ENCODE results near the gene KRTAP10-12.

KRTAP10-12 gene

DNA sequence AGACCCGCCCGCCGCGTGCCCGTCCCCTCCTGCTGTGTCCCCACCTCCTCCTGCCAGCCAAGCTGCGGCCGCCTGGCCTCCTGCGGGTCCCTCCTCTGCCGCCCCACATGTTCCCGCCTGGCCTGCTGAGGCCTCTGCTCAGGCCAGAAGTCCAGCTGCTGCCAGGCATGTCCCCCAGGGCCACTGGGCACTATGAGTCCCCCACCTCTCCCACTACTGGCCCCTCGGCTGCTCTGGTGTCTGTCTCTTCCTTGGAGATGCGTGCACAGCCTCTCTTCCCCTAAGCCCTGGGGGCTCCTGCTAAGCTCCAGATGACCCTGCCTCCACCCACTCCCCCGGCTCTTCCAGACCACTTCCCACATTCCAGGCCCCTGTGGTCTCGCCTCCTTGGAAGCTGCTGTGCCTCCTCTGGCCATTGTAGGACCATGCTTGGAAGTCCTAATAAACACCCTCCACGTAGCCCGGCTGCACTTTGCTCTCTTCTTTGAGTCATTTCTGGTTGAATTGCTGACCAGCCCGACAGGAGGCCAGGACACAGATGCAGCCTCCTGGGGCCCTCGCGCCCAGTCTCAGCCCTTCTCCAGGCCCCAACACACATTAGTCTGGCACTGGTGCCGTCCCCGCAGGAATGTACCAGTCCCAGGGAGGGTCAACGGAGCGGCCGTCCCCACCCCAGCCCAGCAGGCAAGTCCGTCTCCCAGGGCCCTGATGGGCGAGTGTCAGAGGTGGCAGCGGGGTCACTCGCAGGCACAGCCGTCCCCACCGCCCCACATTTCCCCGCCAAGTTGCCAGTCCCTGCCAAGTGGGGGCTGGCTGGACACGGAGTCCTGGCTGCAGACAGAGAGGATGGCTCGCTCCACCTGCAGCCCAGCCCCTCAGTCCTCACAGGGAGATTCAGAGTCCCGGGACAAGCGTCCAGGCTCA lies 1.1 kb downstream of the KRTAP10-12 start:
- no peak for DNase-seq (ENCODE audit: low read depth in 2 of 2)

GRCh38 chr21:44699502-44700001 lies 2.6 kb downstream of the KRTAP10-12 start:
- no peak for DNase-seq (ENCODE audit: low read depth in 2 of 2)

DNA sequence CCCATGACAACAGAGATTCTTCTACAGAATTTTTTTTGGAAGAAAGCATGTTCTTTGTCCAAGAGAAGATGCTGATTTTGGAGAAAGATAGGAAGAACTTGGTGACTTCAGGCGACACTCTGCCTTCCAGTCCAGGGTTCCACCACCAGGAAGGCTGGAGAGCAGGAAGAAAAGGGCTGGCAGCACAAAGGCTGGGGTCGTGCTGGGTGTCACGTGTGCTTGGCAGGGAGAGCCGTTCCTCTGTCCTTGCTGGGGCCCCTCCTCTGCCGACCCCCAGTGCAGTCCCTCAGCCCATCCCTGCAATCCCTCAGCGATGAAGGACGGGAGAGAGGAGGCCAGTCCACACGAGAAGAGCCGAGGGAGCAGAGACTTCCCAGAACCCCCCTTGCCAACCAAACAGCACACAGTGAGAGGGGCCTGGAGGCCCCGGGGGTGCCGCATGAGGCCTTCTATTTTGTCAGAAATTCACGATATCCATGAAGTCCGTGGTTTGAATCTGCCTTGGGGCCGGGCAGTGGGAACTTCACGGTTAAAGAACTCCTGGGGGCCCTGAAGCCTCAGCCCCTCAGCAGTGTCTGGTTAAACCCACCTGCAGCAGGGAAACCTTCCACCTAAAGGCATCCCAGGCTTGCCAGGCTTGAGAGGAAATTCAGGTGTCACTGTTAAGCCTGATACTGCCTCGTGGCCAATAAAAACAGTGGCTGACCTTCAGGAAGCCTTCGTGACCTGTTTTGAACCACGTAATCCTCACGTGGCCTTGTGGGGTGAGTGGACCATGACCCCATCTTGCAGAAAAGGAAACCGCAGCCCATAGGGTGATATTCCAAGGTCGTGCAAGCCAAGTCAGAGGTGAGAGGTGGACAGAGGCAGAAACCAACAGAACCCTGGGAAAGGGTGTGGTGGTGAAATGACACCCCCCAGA lies 3.4 kb downstream of the KRTAP10-12 start:
- no peak for DNase-seq (ENCODE audit: low read depth in 2 of 2)

- DNase-seq (ENCODE audit: low read depth in 2 of 2), result no peak
These were observed 4.0 kb downstream of the KRTAP10-12 start for GRCh38 chr21:44701023-44701400.

DNA sequence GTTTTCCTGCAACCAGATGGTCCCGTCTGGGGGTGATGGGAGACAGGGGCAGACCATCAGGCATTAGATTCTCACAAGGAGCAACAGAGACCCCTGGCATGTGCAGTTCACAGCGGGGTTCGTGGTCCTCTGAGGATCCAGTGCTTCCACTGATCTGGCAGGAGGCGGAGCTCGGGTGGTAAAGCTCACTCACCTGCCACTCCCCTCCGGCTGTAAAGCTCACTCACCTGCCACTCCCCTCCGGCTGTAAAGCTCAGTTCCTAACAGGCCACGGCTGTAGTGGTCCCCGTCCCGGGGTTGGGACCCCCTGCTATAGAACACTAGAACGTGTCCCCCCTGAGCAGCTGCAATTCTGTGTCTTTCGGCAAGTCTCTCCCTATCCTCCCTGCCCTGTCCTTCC lies 4.6 kb downstream of the KRTAP10-12 start:
- DNase-seq (ENCODE audit: low read depth in 2 of 2), result no peak

- DNase-seq (ENCODE audit: low read depth in 2 of 2), result no peak
These were observed 5.4 kb downstream of the KRTAP10-12 start for GRCh38 chr21:44702111-44702972.

DNA sequence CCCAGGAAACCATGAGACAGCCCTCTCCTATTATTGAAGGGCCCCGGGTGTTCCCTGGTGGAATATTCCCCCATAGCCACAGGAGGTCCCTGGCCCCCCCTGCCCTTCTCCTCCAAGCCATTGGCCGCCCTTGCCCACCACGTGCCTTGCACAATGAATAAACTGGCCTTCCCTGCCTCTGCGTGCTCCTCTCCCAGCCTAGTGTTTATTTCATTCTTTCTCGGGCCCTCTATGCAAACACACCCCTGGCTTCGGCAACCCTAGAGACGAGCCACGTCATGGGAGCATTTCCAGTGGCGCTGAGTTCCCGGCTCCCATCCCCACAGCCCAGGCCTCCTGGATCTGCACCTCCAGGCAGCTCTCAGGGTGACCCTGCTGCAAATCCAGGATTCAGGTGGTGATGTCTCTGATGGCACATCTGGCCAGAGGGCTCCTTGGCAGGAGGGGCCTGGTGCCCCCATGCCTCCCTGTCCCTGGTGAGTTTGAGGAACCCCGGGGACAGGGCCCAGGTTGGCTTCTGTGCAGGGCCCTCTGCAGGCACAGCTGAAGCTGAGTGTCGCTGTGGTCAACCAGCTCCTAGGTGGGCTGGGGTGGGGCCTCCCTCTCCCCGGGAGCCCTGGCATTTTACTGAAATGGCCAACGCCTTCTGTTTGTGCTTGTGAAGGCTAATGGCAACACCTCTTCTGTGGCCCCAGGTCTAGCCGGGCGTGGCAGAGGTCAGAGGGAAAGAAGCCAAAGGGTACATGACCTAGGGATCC lies 6.2 kb downstream of the KRTAP10-12 start:
- DNase-seq (ENCODE audit: low read depth in 2 of 2), result no peak

DNA sequence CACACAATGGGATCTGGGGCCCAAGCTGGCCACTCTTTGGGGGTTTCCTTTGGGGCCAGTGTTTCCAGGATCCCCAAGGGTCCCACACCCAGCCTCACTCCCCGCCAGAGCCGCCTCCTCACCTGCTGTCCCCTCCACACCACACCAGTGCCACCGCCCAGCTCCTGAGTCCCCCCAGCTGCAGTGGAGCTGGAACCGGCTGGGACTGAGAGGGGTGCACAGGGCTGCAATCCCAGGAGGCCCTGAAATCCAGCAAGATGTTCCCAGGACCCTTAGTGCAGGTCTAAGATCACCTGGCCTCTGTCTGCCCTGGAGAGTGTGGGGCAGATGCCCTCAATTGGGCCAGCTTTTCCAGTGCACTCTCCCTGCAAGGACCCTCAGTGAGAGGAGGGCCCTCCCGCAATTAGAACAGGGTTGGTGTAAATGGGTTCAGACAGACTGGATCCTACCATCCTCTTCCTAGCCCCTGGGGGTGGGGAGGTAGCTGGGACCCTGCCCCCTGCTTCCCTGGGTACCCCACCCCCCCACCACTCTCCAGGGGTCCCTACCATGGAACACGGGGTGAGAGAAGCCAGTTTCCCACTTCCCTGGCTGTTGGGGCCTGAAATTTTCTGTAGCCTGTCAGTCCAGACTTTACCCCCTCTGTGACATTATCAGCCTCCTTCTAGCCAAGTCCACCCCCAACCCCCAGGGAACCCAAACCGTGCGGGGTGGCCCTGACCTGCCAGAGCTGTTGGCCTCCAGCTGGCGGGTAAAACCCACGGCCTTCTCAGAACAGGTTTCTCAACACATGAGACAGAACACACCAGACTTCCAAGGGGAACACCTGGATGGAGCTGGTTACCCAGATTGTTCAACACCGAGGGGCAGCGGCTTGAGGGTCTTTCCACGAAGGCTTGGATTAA lies 7.0 kb downstream of the KRTAP10-12 start:
- no peak for DNase-seq (ENCODE audit: low read depth in 2 of 2)

DNA sequence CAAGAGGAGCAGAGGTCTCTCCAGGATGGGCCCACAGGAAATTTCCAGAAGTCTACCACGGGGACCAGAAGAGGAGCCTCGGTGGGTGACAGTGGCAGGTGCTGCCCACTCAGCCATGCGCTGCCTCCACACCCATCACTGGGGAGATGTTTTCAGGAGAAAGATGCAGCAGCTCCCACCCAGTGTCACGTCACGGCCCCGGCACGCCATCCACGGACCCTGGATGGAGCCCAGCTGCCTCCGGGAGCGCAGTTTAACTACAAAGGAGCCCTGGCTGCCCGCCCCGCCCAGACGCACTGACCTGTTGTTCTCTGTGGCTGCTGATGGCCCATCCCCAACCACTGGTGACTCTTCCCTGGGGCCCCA lies 7.6 kb downstream of the KRTAP10-12 start:
- no peak for DNase-seq (ENCODE audit: low read depth in 2 of 2)

DNA sequence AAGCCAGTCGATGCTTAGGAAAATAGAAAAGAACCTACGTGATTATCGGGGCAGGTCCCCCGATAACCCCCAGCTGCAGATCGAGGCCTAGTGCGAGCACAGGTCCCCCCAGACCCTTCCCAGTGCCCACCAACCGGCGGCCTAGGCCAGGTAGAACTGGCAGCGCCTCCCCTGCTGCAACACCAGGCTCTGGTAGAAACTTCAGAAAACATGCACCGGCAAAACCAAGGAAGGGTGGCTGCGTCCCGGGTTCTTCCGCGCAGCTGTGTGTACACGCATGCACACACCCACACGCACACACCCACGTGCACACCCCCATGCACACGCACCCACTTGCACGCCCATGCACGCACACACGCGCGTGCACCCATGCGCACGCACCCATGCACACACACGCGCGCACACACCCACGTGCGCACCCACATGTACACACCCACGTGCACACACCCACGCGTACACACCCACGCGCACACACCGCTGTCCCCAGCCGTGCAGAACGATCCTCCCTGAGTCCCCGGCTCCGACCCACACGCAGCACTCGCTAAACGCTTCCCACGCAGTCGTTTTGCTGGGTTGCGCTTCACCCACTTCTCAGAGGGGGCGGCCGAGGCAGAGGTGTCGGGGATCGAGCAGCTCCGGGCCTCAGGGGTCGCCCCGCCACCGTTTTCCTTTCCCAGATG lies 9.2 kb downstream of the KRTAP10-12 start:
- no peak for DNase-seq (ENCODE audit: low read depth in 2 of 2)

GRCh38 chr21:44706706-44707581 lies 10.0 kb downstream of the KRTAP10-12 start:
- DNase-seq (ENCODE audit: low read depth in 2 of 2), result no peak

DNA sequence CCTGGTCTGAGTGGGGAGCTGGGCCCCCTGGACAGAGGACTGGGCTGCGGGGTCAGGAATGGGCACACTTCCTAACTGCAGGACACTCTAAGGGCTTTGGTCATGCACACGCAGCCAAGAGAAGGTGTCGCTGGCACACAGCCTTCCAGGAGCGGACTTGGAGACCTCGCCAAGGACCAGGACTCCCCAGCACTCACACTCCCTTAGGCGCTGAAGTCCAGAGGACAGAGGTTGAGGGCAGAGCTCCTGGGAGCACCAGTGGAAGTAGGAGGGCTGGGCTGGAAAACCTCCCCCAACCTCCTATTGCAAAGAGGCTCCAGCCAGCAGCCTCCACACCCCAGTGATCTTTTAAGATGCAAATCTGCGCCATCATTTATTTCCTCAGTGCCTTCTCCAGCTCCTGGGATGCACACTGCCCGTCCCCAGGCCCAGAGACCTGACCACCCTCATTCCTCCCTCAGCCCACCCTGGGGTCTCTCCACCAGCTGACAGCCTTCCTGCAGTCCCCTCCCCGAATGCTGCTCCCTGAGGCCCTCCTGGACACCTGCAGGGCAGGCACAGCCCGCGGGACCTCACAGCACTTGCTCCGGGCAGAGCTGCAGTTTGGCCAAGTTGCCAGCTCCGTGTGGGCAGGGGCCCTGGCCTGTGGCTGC lies 11.4 kb downstream of the KRTAP10-12 start:
- DNase-seq (ENCODE audit: low read depth in 2 of 2), result no peak

DNA sequence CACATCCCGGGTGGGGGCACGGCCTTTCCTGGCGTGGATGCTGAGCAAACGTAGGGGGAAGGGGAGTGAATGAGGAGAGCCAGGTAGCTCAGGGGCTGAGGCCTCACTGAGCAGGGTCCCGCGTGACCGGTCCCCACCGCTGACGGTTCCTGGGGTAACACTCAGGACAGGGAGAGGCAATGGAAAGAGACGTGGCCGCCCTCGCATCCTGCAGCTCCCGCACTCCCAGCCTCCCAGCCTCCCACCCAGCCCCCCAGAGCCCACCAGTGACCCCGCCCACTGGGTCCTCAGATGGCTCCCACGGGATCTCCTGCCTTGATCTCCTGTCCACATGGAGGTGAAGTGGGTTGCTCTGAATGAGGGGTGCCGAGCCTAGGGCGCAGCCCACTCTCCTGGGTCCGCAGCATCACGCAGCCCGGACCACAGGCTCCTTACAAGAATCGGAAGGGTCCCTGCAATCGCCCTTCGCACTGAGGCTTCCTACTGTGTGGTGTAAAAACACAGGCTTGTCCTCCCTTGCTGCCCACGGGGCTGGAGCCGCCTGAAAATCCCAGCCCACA lies 12.0 kb downstream of the KRTAP10-12 start:
- no peak for DNase-seq (ENCODE audit: low read depth in 2 of 2)

GRCh38 chr21:44709426-44710293 lies 12.7 kb downstream of the KRTAP10-12 start:
- no peak for DNase-seq (ENCODE audit: low read depth in 2 of 2)

- DNase-seq (ENCODE audit: low read depth in 2 of 2), result no peak
These were observed 13.3 kb downstream of the KRTAP10-12 start for GRCh38 chr21:44710294-44710665.

DNA sequence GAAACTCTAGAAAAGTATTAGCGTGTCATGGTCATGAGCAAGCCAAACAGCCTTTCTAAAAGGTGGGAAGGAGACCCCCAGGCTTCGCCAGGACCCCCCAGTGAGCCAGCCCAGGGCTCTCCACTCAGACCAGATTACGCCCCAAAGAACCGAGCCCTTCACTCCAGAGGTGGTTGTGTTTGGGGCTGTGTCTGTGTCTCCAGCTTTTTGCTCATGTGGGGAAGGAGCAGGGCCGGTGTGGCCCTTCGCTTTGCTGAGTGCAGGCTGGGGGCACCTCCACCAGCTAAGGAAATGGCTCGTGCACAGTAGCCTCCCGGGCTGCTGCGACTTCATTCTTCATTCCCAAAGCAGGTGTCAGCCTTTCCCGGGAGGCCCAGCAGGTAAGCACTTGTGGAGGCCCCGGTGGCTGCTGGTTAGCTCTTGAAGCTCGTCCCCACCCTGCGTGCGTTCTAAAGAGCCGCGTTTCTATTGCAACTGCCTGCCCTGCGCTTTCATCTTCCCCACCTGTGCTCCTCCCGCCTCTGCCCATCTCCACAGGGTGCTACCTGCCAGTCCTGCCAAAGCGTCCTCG lies 13.9 kb downstream of the KRTAP10-12 start:
- DNase-seq (ENCODE audit: low read depth in 2 of 2), result no peak
